Activated T-cell treated with anti-CD3 and anti-CD28 coated beads, Interleukin-2, amount 50 U/mL, for 4 hours (primary cell): Measurements from ENCODE around the gene CHST3. TPM values are rescaled to one million over a fixed set of nuclear protein-coding genes. Genes with fewer than 3 reads are reported as not detected.
"Not testable (repeated sequence)": the region's sequence is repeated elsewhere in the genome, so short reads cannot be mapped to it uniquely, and the experiment has no call there.

ENCODE experiments used
- ATAC-seq, 2 donors: fragments of 200-7000 bp; cut with Tn5 transposase; one replicate each; pipeline ENCODE4 v1.10.0; 2021
- DNase-seq: peaks from one replicate; pipeline ENCODE4 v3.0.0-alpha.2; 2020
- H3K27me3 Mint-ChIP-seq: one replicate; pipeline ENCODE4 v1.8.0; 2021; ENCODE audit warnings: low read depth, mixed read lengths
- H3K36me3 Mint-ChIP-seq: one replicate; pipeline ENCODE4 v1.8.0; 2022; ENCODE audit warnings: mixed read lengths; ENCODE audit not compliant: insufficient read depth
- H3K4me1 Mint-ChIP-seq: one replicate; pipeline ENCODE4 v1.8.0; 2021; ENCODE audit warnings: low read depth, mixed read lengths
- H3K4me3 Mint-ChIP-seq: one replicate; pipeline ENCODE4 v1.8.0; 2021; ENCODE audit warnings: mild to moderate bottlenecking, moderate library complexity, mixed read lengths
- H3K9me3 Mint-ChIP-seq: one replicate; pipeline ENCODE4 v1.8.0; 2021; ENCODE audit warnings: mixed read lengths
- total RNA-seq, 3 donors: library from RNA; stranded (reverse); gene quantifications; one replicate each; pipeline ENCODE4 v1.2.1, GENCODE V29; 2021

CHST3 gene
- total RNA-seq, 3 donors from 2014 or later = 0.90 to 2.0 (median 1.1) TPM

DNA sequence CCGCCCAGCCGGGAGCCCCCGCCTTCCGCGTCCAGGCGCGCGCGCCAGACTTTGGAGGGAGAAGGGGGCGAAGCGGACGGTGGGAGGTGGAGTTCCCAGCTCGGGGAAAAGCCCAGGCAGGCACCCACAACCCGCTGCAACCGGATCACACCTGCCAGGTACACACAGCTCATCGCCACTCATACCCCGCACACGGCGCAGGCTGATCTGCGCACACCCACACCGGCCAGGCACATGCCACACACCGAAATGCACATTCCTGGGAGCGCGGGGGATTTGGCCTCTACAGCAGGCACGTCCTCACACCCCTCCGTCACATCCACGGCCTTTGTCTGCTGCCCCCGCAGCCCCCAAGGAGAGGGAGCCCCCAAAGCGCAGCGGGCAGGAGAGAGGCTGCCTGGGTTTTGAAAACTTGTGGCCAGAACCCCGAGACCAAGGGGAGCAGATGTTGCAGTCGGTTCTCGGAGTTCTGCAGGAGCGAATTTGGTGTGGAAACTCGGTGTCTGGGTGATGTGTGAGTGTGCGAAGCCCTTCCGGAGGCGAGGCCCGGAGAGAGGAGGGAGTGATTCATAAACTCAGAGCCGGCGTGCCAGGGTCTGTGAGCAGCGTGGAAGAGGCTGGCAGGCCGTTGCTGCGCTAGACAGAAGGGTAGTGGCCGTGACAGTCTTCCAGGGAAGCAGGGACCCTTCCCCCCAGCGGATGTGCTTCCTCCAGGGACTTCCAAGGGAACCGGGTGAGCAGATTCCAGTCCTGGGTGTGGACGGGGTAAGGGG, 734 bp downstream of the CHST3 start:
- ATAC-seq (peak; percentile 74 to 77), DNase-seq (peak; percentile 42)
- peak overlapping the region; percentile 75 for H3K4me3 Mint-ChIP-seq
- no peaks in the 10 kb centered on the region for H3K36me3 Mint-ChIP-seq
- H3K9me3 Mint-ChIP-seq = no peaks in the 10 kb centered on the region
- H3K4me1 Mint-ChIP-seq = peaks cover 6% of the 10 kb centered on the region
- H3K27me3 Mint-ChIP-seq = peaks cover 48% of the 10 kb centered on the region

- H3K9me3 Mint-ChIP-seq = no peaks in the 10 kb centered on the region
- ATAC-seq (no peak), DNase-seq (no peak)
- peaks cover 6% of the 10 kb centered on the region for H3K4me1 Mint-ChIP-seq
- peaks cover 48% of the 10 kb centered on the region for H3K27me3 Mint-ChIP-seq
- peak overlapping the region; percentile 33 for H3K4me3 Mint-ChIP-seq
- no peaks in the 10 kb centered on the region for H3K36me3 Mint-ChIP-seq
Observed at GRCh38 chr10:71965623-71966022, 1.4 kb downstream of the CHST3 start.

DNA sequence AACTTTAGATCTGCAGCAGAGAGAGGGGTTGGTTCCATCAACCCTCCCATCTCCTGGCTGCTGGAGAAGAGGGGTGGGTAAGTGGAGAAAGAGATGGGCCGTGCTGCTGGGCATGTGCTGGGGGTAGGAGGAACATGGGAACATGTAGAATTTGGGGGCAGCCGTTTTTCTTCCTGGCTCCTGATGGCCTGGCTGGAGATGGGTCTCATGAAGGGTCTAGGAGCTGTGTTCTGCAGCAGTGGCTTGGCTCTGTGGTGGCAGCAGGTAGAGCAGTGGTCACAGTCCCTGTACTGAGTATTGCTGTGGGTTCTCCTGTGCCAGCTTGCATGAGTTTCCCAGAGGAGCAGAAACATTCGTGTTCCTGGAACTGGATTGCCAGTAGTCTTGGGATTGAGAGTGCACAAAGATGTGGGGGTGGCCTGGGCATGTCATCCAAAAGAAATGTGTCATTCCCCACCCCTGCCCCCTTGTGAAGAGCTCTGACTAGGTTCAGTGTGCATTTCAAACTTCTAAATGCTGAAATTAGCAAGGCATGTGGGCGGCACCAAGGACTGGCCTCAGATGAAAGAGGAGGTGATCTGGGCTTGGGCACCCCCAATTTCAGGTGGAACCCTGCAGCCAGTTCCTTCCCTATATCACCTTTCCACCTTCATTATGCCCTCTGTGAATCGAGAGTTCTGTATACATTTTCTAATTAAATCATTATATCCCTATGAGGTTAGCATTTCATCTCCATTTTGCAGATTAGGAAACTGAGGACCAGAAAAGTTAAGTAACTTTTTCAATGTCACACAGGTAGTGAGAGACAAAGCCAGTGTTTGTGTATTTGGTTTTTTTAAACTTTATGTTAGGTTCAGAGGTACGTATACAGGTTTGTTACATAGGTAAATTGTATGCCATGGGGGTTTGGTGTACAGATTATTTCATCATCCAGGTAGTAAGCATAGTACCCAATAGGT, 2.1 kb downstream of the CHST3 start:
- no peak overlapping the region for H3K4me3 Mint-ChIP-seq
- H3K36me3 Mint-ChIP-seq = no peaks in the 10 kb centered on the region
- H3K4me1 Mint-ChIP-seq = peaks cover 6% of the 10 kb centered on the region
- DNase-seq (no peak), ATAC-seq (no peak)
- no peaks in the 10 kb centered on the region for H3K9me3 Mint-ChIP-seq
- H3K27me3 Mint-ChIP-seq = peaks cover 47% of the 10 kb centered on the region

GRCh38 chr10:71967958-71968357, 3.8 kb downstream of the CHST3 start:
- H3K4me3 Mint-ChIP-seq = not testable (repeated sequence)
- H3K27me3 Mint-ChIP-seq = peaks cover 32% of the 10 kb centered on the region

GRCh38 chr10:71968553-71969474, 4.6 kb downstream of the CHST3 start:
- no peaks in the 10 kb centered on the region for H3K36me3 Mint-ChIP-seq
- DNase-seq (no peak), ATAC-seq (no peak)
- H3K27me3 Mint-ChIP-seq = peaks cover 25% of the 10 kb centered on the region
- no peak overlapping the region for H3K4me3 Mint-ChIP-seq
- H3K9me3 Mint-ChIP-seq = no peaks in the 10 kb centered on the region
- peaks cover 10% of the 10 kb centered on the region for H3K4me1 Mint-ChIP-seq

More at GRCh38 chr10:71967958-71968357, 3.8 kb downstream of the CHST3 start:
- H3K36me3 Mint-ChIP-seq, DNase-seq, H3K4me1 Mint-ChIP-seq, ATAC-seq, H3K9me3 Mint-ChIP-seq: not testable (repeated sequence)

DNA sequence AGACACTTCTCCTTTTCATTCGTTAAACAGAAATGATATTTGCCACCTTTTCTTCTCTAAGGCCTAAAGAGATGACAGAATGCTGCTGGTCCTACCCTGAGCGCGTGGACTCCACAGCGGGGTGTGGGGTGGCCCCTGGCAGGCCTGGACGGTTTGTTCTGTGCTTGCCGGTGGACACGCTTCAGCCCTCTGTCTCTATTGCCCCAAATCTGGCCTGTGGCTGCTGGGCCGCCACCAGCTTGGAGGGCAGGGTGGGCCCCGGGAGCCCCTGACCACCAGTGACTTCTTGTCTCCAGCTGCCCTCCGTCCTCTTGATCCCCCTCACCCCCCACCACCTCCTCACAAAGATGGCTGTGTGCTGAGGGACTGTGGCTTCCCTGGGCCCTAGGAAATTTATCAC, 5.7 kb downstream of the CHST3 start:
- Mint-ChIP-seq H3K36me3 (no peaks in the 10 kb centered on the region), H3K4me1 (peaks cover 15% of the 10 kb centered on the region), H3K4me3 (no peak overlapping the region), H3K9me3 (no peaks in the 10 kb centered on the region), H3K27me3 (peaks cover 23% of the 10 kb centered on the region)
- DNase-seq = no peak
- ATAC-seq = no peak

- peaks cover 13% of the 10 kb centered on the region for H3K4me1 Mint-ChIP-seq
Observed at GRCh38 chr10:71970331-71970730, 6.1 kb downstream of the CHST3 start.

DNA sequence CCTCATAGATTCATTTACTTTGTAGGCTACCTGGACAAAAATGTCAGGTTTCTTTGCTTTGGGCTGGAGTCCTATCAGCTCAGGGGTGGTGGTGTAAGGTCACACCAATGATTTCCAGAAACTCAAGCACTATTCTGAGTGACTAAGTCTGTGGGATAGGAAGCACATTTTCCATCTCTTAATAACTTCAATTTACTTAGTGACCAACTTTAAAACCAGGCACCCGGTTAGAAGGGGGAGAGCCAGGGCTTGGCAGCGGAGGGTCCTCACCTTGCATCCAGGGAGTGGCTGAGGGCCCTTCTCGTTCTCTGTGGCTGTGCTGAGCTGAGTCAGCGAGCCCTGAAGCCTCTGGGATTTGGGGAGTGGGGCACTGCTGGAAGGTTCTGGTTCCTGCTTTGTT, 6.7 kb downstream of the CHST3 start:
- H3K27me3 Mint-ChIP-seq = peaks cover 14% of the 10 kb centered on the region
- H3K4me3 Mint-ChIP-seq = no peak overlapping the region
- H3K36me3 Mint-ChIP-seq = no peaks in the 10 kb centered on the region
- no peak for ATAC-seq
- peaks cover 13% of the 10 kb centered on the region for H3K4me1 Mint-ChIP-seq
- DNase-seq = no peak
- H3K9me3 Mint-ChIP-seq = no peaks in the 10 kb centered on the region

More at GRCh38 chr10:71970331-71970730, 6.1 kb downstream of the CHST3 start:
- DNase-seq = no peak
- Mint-ChIP-seq H3K36me3 (no peaks in the 10 kb centered on the region), H3K27me3 (peaks cover 19% of the 10 kb centered on the region), H3K4me3 (no peak overlapping the region), H3K9me3 (no peaks in the 10 kb centered on the region)
- no peak for ATAC-seq

DNA sequence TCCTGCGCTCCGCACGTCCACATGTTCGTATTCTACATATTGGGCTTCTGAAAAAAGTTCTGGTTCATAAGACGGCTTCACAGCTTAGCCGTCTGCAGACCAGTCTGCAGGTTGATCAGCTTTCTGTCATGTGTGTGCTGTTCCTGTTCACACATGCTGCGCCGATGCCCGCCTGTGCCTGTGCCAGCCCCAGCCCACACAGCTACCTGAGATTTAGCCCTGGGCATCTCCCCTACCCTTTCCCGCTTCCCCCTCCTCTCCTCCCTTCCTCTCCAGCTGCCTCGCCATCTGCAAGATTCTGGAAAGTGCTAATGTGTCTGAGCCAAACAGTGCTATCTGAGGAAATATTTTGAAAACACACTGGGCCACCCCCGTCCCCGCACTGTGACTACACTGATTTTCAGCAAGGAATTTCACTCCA, 7.1 kb downstream of the CHST3 start:
- Mint-ChIP-seq H3K9me3 (no peaks in the 10 kb centered on the region), H3K4me3 (no peak overlapping the region), H3K4me1 (peaks cover 13% of the 10 kb centered on the region), H3K27me3 (peaks cover 9% of the 10 kb centered on the region), H3K36me3 (no peaks in the 10 kb centered on the region)
- ATAC-seq (no peak), DNase-seq (no peak)

DNA sequence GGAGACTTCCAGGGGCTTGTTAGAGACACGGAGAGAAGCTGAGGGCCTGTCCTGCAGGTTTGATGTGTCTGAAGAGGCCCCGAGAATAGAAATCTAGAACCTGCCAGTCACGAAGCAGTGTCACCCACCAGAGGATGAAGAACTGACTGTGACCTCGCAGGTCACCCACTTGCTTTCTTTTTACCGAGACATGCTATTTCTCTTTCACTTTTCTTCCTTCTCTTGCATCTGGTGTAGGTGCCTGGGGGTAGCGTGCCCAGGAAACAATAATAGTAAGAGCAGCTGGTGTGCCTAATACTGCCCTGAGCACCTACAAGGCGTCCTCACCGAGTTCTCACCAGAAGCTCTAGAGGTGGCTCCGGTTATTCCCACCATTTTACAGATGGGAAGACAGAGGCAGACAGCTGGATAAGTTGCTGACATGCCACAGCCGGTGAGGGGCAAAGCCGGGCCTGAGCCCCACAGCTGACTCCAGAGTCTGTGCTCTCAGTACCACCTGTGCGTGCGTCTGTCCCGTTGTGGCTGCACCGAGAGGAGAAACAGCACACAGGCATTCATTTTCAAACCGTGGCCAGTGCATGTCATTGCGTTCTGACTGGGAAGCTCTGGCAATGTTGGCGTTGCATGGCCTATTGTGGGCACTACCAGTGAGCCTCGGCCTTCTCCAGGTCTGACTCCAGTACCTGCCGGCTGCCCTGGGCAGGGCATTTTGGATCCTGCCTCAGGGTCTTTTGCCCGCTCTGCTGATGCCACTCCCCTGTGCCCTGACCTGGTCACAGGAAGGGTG, 7.8 kb downstream of the CHST3 start:
- H3K4me1 Mint-ChIP-seq = peaks cover 13% of the 10 kb centered on the region
- peaks cover 4% of the 10 kb centered on the region for H3K27me3 Mint-ChIP-seq
- no peaks in the 10 kb centered on the region for H3K9me3 Mint-ChIP-seq
- no peak overlapping the region for H3K4me3 Mint-ChIP-seq
- no peaks in the 10 kb centered on the region for H3K36me3 Mint-ChIP-seq
- ATAC-seq = peak in 1 of 2 donors; percentile 20
- DNase-seq = no peak

- no peak overlapping the region for H3K4me3 Mint-ChIP-seq
- DNase-seq (no peak), ATAC-seq (no peak)
- H3K4me1 Mint-ChIP-seq = peaks cover 13% of the 10 kb centered on the region
- H3K36me3 Mint-ChIP-seq = no peaks in the 10 kb centered on the region
- peaks cover 4% of the 10 kb centered on the region for H3K27me3 Mint-ChIP-seq
- no peaks in the 10 kb centered on the region for H3K9me3 Mint-ChIP-seq
Observed at GRCh38 chr10:71972746-71973695, 8.8 kb downstream of the CHST3 start.

GRCh38 chr10:71973777-71974488, 9.7 kb downstream of the CHST3 start:
- DNase-seq (no peak), ATAC-seq (peak; percentile 1 to 23)
- H3K4me3 Mint-ChIP-seq = no peak overlapping the region
- H3K4me1 Mint-ChIP-seq = peaks cover 13% of the 10 kb centered on the region
- H3K27me3 Mint-ChIP-seq = no peaks in the 10 kb centered on the region
- no peaks in the 10 kb centered on the region for H3K9me3 Mint-ChIP-seq
- no peaks in the 10 kb centered on the region for H3K36me3 Mint-ChIP-seq
